Stimulated activated CD8-positive, alpha-beta memory T cell treated with anti-CD3 and anti-CD28 coated beads, Interleukin-15, amount 100 ng/mL, for 1 hour (primary cell): ENCODE measurements around the gene DYNC2H1.
"Not testable (repeated sequence)": the region's sequence is repeated elsewhere in the genome, so short reads cannot be mapped to it uniquely, and the experiment has no call there.

Experiments used
- DNase-seq: peaks from one replicate; pipeline ENCODE4 v3.0.0-alpha.2; 2020; ENCODE audit warnings: low read depth

The DYNC2H1 gene

DNA sequence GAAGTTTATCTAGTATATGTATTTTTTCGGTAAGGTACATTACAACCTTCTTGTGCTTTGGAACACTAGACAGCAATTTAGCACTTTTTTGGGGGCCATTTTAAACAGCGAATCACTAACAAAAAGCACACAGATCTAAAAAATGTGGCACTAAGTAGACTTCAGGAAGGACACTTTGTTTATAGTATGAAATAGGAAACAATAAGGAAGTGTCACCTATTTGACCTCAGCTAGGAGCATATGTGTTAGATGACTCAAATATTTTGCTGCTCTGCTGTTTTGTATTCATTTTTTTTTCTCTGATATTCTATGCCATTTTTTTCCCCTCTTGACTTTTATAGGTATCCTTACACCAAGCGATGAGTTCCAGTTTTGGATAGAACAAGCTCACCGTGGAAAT is 5.6 kb downstream of the DYNC2H1 start:
- no peak for DNase-seq

DNA sequence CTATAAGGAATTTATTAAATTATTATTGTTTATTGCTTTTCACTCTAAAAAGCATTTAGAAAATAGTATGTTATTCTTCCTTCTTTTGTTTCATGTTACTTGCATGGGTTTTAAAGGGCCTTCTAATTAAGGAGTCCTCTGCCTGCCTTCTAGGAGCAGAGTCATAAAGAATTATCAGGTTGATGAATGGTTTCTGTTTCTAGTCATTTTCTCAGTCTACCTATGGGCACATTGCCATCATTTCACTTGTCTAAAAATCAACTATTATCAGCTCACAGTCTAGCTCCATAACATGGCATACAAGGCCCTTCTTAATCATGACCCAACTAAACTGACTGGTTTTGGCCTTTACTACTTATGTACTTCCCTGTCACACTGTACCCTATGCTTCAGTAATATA is 16.2 kb downstream of the DYNC2H1 start:
- DNase-seq, result no peak

DNA sequence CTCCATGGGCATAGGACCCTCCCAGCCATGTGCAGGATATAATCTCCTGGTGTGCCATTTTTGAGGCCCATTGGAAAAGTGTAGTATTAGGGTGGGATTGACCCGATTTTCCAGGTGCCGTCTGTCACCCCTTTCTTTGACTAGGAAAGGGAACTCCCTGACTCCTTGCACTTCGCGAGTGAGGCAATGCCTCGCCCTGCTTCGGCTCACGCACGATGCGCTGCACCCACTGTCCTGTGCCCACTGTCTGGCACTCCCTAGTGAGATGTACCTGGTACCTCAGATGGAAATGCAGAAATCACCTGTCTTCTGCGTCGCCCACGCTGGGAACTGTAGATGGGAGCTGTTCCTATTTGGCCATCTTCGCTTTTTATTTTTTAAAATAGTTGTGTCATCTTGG is 32.8 kb downstream of the DYNC2H1 start:
- not testable (repeated sequence) for DNase-seq

DNA sequence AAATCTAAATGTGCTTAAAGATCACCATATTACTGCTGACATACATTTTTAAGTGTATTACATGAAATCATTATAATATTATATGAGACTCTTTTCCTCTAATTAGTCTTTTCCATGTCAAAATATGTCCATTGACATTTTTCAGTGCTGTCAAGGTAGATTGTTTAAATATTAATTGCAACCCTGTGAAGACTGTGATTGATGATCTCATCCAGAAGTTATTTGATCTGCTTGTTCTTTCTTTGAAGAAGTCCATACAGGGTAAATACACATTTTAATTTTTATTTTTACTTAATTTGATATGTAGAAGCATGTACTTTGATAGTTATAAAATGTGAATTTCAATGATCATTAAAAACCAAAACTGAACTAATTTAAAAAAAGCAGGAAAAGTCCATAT is 38.4 kb downstream of the DYNC2H1 start:
- DNase-seq, result no peak

DNA sequence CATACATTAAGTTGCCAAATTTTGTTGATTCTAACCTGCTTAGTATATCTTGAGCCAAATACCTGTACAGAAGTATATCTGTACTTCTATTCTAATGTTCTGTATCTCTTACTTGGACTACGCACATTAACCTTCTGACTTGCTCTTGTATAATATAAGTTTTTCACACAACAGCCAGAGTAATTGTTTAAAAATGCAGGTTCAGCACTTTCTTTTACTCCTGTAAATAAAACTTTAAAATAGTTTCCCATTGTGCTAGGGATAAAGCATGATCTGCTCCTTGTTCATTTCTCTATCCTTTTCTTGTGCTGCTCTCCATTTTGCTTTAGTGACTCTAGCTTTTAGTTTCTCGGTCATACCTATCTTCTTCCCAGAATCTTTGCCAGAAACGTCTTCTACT is 48.3 kb downstream of the DYNC2H1 start:
- no peak for DNase-seq

DNA sequence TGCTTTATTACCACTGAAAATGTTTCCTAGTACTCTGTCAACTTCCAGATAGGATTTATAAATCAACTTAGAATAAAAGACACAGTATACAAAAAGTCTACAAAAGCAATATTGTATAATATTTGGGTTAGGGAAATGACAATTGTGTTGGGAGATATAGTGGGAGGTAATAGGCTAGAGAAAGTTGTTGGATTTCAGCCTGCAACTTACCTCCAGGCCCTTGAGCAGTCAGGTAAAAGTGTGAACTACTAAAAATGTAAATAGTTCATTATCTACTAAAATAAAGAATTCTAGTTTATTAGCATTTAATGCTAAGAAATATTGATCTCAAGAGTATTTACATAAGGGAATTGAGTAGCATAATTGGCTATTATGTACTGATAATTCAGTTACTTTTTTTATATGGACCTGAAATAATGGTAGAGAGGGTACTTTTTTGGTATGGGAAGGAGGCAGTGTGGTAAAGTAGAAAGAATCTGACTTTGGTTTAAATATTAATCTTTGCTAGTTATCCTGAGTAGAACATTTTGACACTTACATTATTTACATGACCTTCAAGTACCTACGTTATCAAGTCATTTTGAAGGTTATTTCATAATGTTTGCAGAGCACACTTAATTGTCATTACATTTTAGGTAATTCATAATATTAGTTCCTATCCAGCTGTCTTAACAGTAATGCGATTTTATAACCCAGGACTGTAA is 55.0 kb downstream of the DYNC2H1 start:
- no peak for DNase-seq

DNA sequence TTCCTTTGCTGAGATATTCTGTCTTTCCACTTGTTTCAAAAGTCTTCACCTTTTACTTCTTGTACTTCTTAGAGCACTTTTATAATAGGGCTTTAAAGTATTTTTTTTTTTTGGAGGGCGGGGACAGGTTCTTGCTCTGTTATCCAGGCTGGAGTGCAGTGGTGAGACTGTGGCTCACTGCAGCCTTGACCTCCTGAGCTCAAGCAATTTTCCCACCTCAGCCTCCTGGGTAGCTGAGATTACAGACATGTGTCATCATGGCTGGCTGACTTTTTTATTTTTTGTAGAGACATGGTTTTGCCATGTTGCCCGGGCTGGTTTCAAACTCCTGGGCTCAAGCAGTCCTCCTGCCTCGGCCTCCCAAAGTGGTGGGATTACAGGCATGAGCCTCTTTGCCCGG is 57.9 kb downstream of the DYNC2H1 start:
- no peak for DNase-seq

DNA sequence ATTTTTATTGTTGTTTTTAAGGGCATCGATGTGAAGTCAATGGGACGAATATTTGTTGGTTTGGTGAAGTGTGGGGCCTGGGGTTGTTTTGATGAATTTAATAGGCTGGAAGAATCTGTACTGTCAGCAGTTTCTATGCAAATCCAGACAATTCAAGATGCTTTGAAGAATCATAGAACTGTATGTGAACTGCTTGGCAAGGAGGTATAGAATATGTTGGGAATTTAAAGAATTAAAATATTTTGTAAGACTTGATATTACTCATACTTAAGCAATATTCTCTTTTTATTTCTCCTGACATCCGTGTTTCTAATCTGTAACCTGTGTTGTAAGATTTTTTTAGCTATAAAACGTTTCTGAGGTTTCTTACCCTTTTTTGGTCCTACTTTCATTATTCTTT is 61.6 kb downstream of the DYNC2H1 start:
- no peak for DNase-seq

DNA sequence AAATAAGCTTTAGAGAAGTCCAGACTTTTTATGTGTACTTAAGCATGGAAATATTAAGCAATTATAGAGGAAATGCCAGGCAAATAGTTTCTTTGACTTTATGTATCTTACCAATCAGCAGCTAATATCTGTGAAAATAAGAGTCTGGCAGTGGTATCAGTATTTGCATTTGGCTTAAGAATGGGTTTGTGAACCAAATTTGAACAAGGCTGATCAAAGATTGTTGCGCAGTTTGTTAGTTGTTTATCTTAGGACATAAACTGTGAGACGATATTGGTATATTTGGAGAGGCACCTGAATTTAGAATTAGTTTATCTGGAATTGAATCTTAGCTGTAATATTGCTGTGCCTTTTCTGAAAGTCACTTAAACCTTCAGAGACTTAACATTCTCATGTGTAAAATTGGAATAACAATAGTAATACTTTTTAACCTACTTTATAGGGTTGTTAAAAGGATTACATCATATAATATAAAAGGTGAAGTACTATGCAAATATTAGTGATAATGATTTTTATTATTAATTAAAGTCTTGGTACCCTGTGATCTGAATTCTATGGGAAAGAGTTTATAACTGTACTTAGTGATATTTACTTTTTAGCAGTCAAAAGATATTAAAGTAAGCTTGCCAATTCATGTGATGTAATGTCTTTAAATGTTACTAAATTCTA is 66.4 kb downstream of the DYNC2H1 start:
- DNase-seq, result no peak

DNA sequence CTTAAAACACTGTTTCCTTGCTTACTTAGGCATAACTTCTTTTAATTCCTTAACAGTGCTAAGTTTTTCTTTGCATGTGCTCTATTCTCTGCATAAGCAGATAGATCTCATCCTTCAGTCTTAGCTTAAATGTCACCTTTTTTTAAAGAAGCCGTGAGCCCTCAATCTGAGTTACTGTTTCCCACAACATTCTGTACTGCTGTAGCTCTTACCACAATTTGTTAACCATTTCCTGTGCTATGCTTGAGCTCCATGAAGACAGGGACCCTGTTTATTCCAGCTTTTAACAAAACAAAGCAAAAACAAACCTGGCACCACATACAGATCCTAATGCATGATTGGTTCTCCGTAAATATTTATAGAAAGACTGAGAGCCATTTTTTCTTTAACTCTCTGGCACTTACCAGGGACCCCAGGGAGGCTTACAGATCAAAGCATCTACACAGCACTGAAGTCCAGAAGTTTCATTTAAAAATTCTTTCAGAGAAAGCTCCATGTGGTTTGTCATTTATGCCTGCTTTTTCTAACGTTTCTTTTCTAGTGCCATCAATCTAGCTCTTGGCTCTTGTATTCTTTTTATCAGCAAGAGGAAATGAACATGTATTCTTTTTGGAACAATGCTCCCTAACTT is 74.9 kb downstream of the DYNC2H1 start:
- no peak for DNase-seq

DNA sequence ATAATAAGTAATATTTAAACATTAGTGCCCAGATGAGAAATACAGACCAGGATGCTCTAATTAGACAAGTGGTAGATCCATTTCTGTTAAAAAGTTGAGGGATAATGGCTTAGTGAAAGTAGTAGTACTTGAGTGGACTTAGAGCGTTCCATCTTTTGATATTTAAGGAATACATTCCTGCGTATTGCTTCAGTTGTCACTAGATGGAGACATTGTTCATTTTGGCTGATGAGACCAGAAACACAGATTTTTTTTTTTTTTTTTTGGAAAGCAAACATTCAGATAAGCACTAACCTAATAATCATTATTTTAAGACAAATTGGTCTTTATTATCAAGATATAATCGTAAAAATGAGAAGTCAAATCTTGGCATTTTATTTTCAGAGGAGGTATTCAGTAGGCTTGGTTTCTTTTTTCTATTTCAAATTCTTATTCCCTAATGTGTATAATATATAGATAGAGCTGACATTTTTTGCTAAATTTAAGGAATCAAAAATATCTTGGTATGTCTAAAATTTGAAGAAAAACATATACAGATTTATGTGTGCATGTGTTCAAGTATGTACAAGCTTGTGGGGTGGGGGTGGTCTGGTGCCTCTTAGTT is 92.9 kb downstream of the DYNC2H1 start:
- no peak for DNase-seq

DNA sequence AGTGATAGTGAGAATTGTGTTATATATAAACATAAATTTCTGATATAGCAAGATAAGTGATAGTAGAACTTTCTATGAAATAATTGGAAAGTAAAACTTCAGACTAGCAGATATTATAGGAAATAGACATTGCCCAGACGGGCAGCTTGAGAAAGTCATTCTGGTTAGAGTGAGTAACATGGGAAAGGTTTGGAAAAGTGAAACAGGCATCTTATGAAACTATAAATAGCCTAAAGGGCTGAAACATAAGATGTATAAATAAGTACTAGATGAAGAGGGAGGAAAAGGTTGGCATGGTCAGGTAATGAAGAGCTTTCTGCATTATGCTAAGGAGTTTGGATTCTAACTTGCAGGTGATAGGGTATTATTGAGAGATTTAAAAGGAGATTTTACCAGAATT is 101.3 kb downstream of the DYNC2H1 start:
- DNase-seq, result no peak

DNA sequence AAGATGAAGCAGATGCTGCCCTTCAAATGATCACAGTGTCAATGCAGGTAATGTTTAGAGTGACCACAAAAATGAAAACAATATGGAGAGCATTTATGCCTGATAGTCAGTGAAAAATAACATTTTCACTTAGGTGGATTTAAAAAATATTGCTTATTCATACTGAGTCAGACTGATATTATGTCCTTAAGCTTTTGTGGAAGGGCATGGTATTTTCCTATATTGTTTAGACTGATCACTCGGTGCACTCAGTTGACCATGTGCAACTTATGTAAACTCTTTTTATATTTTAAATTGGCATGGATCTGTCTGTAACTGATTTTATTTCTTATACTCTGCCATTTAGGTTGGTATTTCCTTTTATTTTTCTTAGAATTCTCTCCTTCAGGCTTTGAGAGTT is 106.6 kb downstream of the DYNC2H1 start:
- DNase-seq, result no peak

DNA sequence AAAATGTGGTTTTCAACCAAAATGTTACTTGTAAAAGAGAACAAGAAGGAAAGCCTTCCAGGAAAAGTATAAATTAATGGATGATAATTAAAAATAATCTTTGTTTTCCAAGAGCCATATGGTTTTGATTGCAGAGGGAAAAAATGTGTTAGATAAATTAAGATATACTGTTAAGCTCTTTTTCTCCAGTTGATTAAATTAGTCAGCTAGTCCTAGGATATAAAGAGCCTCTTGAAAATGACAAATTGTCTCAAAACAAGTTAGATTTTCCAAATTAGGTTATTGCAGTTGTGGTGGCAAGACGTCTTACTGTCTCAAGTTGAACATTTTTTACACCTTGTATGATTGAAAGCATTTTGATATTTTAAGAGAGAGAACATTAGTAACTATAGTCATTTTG is 110.9 kb downstream of the DYNC2H1 start:
- no peak for DNase-seq

DNA sequence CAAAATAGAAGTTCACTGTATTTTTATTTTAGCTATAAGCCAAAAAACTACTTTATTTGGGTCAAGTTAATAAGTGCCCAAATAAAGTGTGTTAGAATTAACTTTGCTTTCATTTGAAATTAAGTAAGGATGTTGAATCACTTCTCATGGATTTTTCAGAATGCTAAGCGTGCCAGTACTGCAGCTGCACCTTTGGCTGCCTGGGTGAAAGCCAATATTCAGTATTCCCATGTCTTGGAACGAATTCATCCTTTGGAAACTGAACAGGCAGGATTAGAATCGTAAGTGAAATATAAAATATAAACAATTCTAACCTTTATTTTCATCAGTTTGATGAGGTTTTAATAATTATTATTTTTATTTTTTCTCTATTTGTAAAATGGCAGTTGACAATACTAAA is 113.6 kb downstream of the DYNC2H1 start:
- no peak for DNase-seq

DNA sequence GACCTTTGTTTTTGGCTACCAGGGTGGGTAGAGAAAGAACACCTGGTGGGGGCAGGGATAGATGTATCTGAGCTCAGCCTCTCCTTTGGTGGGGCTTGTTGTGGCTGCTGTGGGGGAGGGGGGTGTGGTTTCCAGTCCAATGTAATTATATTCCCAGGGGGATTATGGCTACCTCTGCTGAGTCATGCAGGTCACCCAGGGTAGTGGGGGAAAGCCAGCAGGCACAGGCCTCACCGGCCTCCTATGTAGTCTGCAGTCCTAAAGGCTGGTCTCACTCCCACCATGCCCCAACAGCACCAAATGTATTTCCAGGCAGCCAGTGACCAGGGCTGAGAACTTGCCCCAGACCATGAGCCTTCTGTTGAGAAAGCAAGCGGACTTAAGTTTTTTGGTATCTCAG is 119.6 kb downstream of the DYNC2H1 start:
- no peak for DNase-seq

DNA sequence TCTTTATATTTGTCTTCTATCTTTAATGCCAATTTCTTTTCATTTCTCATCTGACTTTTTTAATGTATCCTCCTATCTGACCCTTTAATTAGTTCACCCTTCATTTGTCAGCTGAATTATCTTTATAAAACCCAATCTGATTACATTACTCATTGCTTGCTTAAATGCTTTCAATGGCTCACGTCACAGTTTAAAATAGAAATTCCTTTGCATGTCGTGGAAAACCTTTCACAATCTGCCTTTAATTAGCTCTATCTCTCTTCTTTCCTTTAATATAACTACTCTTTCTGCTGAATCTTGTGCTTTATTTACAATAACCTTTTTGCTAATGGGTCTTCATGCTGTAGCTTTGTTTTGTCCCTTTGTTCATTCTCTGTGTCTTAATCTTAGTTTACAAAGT is 125.7 kb downstream of the DYNC2H1 start:
- DNase-seq, result no peak

DNA sequence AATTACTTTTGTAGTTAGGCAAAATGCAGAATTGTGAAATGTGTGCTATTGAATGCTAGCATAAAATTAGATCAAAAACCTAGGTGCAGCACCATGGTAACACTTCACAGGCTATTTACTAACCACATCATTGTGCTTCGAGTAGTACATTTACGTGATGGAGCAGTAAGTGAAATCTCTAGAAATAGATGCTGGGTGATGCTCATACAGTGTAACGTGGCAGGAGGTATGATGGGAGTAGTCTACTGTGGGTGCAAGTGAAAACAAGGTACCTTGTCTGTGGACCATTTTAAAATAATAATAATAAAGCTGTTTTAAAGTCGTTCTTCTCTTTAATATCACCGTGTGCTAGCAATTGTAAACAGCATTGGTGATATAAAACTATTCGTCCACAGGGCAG is 132.3 kb downstream of the DYNC2H1 start:
- no peak for DNase-seq

DNA sequence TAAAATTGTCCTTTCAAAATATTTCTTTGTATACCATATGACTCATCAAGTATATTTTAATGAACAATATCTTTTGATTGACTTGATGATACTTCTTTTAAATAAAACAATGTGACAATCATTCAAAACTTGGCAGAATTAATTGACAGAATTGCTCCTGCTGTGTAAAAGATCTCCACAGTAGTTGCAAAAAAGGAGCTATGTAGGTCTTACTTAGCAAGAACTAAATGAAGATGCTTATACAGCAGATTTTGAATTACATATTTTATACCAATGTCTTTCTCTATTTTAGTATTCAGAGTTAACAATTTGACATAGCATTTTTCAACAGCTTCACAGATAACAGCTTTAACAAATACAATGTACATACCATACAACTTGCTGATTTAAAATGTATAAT is 144.9 kb downstream of the DYNC2H1 start:
- DNase-seq, result no peak

DNA sequence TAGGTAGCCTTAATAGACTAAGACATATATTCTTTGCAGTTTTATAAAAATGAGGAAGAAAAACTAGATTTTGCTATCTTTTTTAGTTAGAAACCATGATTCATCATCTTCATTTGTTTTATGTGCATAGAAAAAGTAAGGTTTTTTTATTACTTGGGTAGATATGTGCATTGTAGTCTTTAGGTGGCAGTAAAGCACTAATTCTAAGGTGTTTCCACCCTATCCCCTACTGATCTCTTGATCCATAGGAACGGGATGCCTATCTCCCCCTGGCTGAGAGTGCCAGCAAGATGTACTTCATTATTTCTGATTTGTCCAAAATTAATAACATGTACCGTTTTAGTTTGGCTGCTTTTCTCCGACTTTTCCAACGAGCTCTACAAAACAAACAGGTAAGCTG is 148.1 kb downstream of the DYNC2H1 start:
- DNase-seq, result no peak

DNA sequence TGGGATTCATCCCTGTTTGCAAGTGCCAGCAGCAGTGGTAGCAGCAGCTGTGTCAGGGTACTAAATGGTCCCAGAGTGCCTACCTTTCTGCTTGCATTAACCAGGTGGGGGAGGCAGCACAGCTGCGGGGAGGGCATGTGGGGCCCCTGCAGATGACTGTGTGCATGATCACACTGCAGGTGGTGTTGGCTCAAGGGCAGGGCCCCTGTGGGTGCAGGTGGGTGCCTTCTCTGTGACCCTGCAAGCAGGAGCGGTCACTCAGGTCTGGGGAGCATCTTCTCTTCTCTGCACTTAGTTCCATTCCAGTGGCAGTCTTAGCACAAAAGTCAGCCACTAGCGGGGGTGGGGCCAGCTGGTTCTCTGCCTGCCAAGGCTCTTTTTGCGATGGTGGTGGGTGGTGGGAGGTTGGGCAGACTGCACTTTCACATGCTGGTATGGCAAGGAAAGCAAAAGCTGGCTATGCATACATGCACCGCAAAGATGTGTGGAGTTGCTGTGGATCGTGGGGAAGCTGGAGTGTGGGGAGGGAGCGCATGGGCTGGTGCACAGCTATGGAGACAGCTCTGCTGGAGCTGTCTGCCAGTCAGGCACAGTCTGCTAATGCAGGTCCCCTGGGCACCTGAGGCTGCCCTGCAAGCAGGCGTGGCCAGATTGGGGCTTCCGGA is 157.1 kb downstream of the DYNC2H1 start:
- DNase-seq, result no peak

DNA sequence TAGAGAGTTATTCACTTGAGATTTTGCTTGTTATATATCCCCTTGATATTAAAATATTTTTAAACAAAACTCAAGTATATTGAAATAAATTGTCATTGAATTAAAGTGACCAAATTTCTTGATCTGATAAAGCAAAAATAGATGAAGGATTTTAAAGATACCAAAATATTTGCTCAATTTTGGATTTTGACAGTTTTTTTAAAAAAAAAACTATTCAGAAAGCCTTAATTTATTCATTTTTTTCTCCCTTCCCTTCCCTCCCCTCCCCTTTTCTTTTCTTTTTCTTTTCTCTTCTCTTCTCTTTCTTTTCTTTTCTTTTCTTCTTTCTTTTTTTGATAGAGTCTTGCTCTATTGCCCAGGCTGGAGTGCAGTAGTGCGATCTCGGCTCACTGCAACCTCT is 163.7 kb downstream of the DYNC2H1 start:
- no peak for DNase-seq

DNA sequence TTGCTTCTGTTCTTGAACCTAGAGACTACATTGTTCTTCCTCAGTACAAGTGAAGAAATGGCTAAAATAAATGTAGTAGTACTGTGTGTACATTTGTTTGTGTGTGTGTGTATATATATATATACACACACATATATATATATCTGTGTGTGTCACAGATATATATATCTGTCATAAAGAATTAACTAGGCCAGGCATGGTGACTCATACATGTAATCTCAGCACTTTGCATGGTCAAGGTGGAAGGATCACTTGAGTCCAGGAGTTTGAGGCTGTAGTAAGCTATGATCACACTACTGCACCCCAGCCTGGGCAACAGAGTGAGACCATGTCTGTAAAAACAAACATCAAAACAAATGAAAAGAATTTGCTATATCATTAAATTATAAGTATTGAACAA is 164.8 kb downstream of the DYNC2H1 start:
- no peak for DNase-seq
